ENCODE measurements around the gene ATP2C2. TPM values are rescaled to one million over a fixed set of nuclear protein-coding genes. Genes with fewer than 3 reads are reported as not detected.
A peak's percentile ranks its signal among the peaks of the same experiment; 100 is the strongest.

The ATP2C2 gene
- total RNA-seq, 1 donor, result not detected

GRCh38 chr16:84453061-84453752 is 84.9 kb downstream of the ATP2C2 start:
- no peaks in the 10 kb centered on the region for H3K9me3 ChIP-seq (ENCODE audit: low read depth, low read length)
- H3K4me1 ChIP-seq (ENCODE audit: insufficient read depth, low read length), result no peaks in the 10 kb centered on the region
- DNase-seq (ENCODE audit: insufficient read length, low spot score, missing footprints), result peak; percentile 32
- H3K4me3 ChIP-seq (ENCODE audit: insufficient read depth, low read length), result no peak overlapping the region
- no peak overlapping the region for H2AFZ ChIP-seq (ENCODE audit: low read length)
- H3K27ac ChIP-seq (ENCODE audit: low read depth, low read length), result no peak overlapping the region
- no peaks in the 10 kb centered on the region for H3K79me2 ChIP-seq (ENCODE audit: insufficient read depth, low read length)
- TF ChIP-seq, protein P1, sequence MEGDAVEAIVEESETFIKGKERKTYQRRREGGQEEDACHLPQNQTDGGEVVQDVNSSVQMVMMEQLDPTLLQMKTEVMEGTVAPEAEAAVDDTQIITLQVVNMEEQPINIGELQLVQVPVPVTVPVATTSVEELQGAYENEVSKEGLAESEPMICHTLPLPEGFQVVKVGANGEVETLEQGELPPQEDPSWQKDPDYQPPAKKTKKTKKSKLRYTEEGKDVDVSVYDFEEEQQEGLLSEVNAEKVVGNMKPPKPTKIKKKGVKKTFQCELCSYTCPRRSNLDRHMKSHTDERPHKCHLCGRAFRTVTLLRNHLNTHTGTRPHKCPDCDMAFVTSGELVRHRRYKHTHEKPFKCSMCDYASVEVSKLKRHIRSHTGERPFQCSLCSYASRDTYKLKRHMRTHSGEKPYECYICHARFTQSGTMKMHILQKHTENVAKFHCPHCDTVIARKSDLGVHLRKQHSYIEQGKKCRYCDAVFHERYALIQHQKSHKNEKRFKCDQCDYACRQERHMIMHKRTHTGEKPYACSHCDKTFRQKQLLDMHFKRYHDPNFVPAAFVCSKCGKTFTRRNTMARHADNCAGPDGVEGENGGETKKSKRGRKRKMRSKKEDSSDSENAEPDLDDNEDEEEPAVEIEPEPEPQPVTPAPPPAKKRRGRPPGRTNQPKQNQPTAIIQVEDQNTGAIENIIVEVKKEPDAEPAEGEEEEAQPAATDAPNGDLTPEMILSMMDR (IDR thresholded peaks at IDR 0.05; ENCODE audit: extremely low read depth, low read depth, low read length), result no peak
- no peak overlapping the region for H3K4me2 ChIP-seq (ENCODE audit: insufficient read depth, low read length)
- H3K27me3 ChIP-seq (ENCODE audit: insufficient read depth, low read length), result no peaks in the 10 kb centered on the region
- H3K36me3 ChIP-seq (ENCODE audit: insufficient read depth, low read length), result no peaks in the 10 kb centered on the region
- no peaks in the 10 kb centered on the region for H4K20me1 ChIP-seq (ENCODE audit: insufficient read depth, low read length)

DNA sequence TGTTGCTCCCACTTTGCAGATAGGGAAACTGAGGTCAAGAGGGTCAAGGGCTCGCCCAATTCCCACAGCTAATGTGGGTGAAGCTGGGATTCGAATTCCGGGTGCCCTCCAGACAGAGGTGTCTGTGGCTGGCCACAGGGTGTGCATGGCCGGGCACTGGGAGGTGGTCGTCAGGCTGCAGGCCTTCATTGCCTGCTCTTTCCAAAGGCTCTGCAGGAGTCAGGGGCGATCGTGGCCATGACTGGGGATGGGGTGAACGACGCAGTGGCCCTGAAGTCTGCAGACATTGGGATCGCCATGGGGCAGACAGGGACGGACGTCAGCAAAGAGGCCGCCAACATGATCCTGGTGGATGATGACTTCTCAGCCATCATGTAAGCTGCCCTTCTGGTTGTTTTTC is 86.3 kb downstream of the ATP2C2 start:
- TF ChIP-seq, protein P1 (IDR thresholded peaks at IDR 0.05; ENCODE audit: extremely low read depth, low read depth, low read length), result no peak

GRCh38 chr16:84455031-84455430 is 86.7 kb downstream of the ATP2C2 start:
- no peak for DNase-seq (ENCODE audit: insufficient read length, low spot score, missing footprints)
- TF ChIP-seq, protein P1 (IDR thresholded peaks at IDR 0.05; ENCODE audit: extremely low read depth, low read depth, low read length), result no peak
- no peaks in the 10 kb centered on the region for H4K20me1 ChIP-seq (ENCODE audit: insufficient read depth, low read length)
- no peak overlapping the region for H3K27ac ChIP-seq (ENCODE audit: low read depth, low read length)
- H3K79me2 ChIP-seq (ENCODE audit: insufficient read depth, low read length), result no peaks in the 10 kb centered on the region
- no peak overlapping the region for H3K4me2 ChIP-seq (ENCODE audit: insufficient read depth, low read length)
- no peaks in the 10 kb centered on the region for H3K4me1 ChIP-seq (ENCODE audit: insufficient read depth, low read length)
- no peaks in the 10 kb centered on the region for H3K9me3 ChIP-seq (ENCODE audit: low read depth, low read length)
- no peaks in the 10 kb centered on the region for H3K27me3 ChIP-seq (ENCODE audit: insufficient read depth, low read length)
- no peak overlapping the region for H2AFZ ChIP-seq (ENCODE audit: low read length)
- peaks cover under 1% of the 10 kb centered on the region for H3K36me3 ChIP-seq (ENCODE audit: insufficient read depth, low read length)
- H3K4me3 ChIP-seq (ENCODE audit: insufficient read depth, low read length), result no peak overlapping the region

More for the DNA sequence above, 86.3 kb downstream of the ATP2C2 start:
- Histone ChIP-seq H3K4me3 (ENCODE audit: insufficient read depth, low read length) (no peak overlapping the region), H4K20me1 (ENCODE audit: insufficient read depth, low read length) (no peaks in the 10 kb centered on the region), H3K79me2 (ENCODE audit: insufficient read depth, low read length) (no peaks in the 10 kb centered on the region), H3K36me3 (ENCODE audit: insufficient read depth, low read length) (no peaks in the 10 kb centered on the region), H3K27ac (ENCODE audit: low read depth, low read length) (no peak overlapping the region), H3K27me3 (ENCODE audit: insufficient read depth, low read length) (no peaks in the 10 kb centered on the region), H2AFZ (ENCODE audit: low read length) (no peak overlapping the region), H3K9me3 (ENCODE audit: low read depth, low read length) (no peaks in the 10 kb centered on the region), H3K4me1 (ENCODE audit: insufficient read depth, low read length) (no peaks in the 10 kb centered on the region), H3K4me2 (ENCODE audit: insufficient read depth, low read length) (no peak overlapping the region)
- peak; percentile 65 for DNase-seq (ENCODE audit: insufficient read length, low spot score, missing footprints)

GRCh38 chr16:84458606-84459532 is 90.5 kb downstream of the ATP2C2 start:
- H3K9me3 ChIP-seq (ENCODE audit: low read depth, low read length), result no peaks in the 10 kb centered on the region
- no peak overlapping the region for H3K4me3 ChIP-seq (ENCODE audit: insufficient read depth, low read length)
- no peak overlapping the region for H2AFZ ChIP-seq (ENCODE audit: low read length)
- no peaks in the 10 kb centered on the region for H3K27me3 ChIP-seq (ENCODE audit: insufficient read depth, low read length)
- H3K36me3 ChIP-seq (ENCODE audit: insufficient read depth, low read length), result peaks cover 9% of the 10 kb centered on the region
- TF ChIP-seq, protein P1 (IDR thresholded peaks at IDR 0.05; ENCODE audit: extremely low read depth, low read depth, low read length), result no peak
- no peaks in the 10 kb centered on the region for H3K79me2 ChIP-seq (ENCODE audit: insufficient read depth, low read length)
- no peaks in the 10 kb centered on the region for H3K4me1 ChIP-seq (ENCODE audit: insufficient read depth, low read length)
- no peak overlapping the region for H3K27ac ChIP-seq (ENCODE audit: low read depth, low read length)
- peak; percentile 35 for DNase-seq (ENCODE audit: insufficient read length, low spot score, missing footprints)
- H3K4me2 ChIP-seq (ENCODE audit: insufficient read depth, low read length), result no peak overlapping the region
- no peaks in the 10 kb centered on the region for H4K20me1 ChIP-seq (ENCODE audit: insufficient read depth, low read length)

All from osteoblast (primary cell).